Body of pancreas (tissue), 4 donors: ENCODE results near the gene HLA-DPA1. TPM values are rescaled to one million over a fixed set of nuclear protein-coding genes. Genes with fewer than 3 reads are reported as not detected.

Experiments used
- ATAC-seq: fragments of 150-250 bp; one replicate; pipeline ENCODE4 v1.9.1; 2016
- DNase-seq, 4 donors: peaks; one replicate each; pipeline ENCODE4 v3.0.0-alpha.2; 2019
- H3K27ac ChIP-seq, 4 donors: fragments of 200-600 bp; sonication (generic); 1 replicate in 3 of 4; 2 replicates in 1 of 4; pipeline versions ENCODE4 v1.5.1 to v1.6.1; 2016 to 2019; ENCODE audit warnings: mild to moderate bottlenecking in 1 of 4, mixed read lengths in 1 of 4, moderate library complexity in 1 of 4
- H3K27me3 ChIP-seq, 2 donors: fragments of 200-600 bp; sonication (generic); one replicate each; pipeline ENCODE4 v1.6.0; 2016; ENCODE audit warnings: mild to moderate bottlenecking in 1 of 2
- H3K36me3 ChIP-seq, 2 donors: fragments of 200-600 bp; sonication (generic); replicated peaks in 1 of 2; 2 replicates each; pipeline ENCODE4 v1.5.1; 2016; ENCODE audit warnings: low read depth in 2 of 2; ENCODE audit not compliant: insufficient read depth in 1 of 2
- H3K4me1 ChIP-seq: fragments of 200-600 bp; sonication (generic); one replicate; pipeline ENCODE4 v1.6.0; 2016
- H3K4me3 ChIP-seq, 2 donors: fragments of 200-600 bp; sonication (generic); 1 replicate in 1 of 2; 2 replicates in 1 of 2; pipeline ENCODE4 v1.5.1; 2016 to 2019
- H3K9me3 ChIP-seq, 3 donors: fragments of 200-600 bp; sonication (generic); 1 replicate in 2 of 3; 2 replicates in 1 of 3; pipeline ENCODE4 v1.5.1; 2016
- CTCF ChIP-seq, 7 experiments: fragments of 450-650 bp in 4 of 7; fragments of 200-600 bp in 3 of 7; sonication (generic) in 3 of 7; IDR thresholded peaks; one replicate each; pipeline ENCODE4 v1.5.1; 2016 to 2019; ENCODE audit warnings: antibody characterized with exemption in 7 of 7
- POLR2A ChIP-seq, 3 donors: fragments of 450-650 bp; IDR thresholded peaks; one replicate each; pipeline ENCODE4 v1.6.1; 2016; ENCODE audit warnings: antibody characterized with exemption in 3 of 3, mild to moderate bottlenecking in 2 of 3
- WGBS, 2 donors: methylation state at CpG; one replicate each; pipeline ENCODE4 v1.1.5; 2017; 5-methylcytosine and 5-hydroxymethylcytosine counted together
- intact Hi-C: fragments of 100-400 bp; cut with DNase I; formaldehyde crosslinking; loops from one replicate; pipeline ENCODE4 v1.15.1; 2023
- total RNA-seq, 2 donors: library from RNA; depleted of rRNA; stranded (reverse); fragments of >200 nt; gene quantifications; one replicate each; pipeline ENCODE4 v1.1.0, GENCODE V29; 2016

The HLA-DPA1 gene
- total RNA-seq: 10 to 100 TPM; 10.5 to 81.7 TPM

GRCh38 chr6:33073431-33073871 is at the start of gene HLA-DPA1:
Gene HLA-DPA1, minus strand, starts transcription at chr6:33073649.
- H3K4me1 ChIP-seq: no peaks in the 10 kb centered on the region
- peak within 1 kb of the TSS in 2 of 4 donors; percentile 41 to 55 for H3K27ac ChIP-seq
- WGBS, 2 donors: 39 to 41% methylated on average over 7 to 8 of the region's 8 CpGs
- H3K4me3 ChIP-seq: no peak within 1 kb of the TSS
- peak; percentile 51 for ATAC-seq
- intact Hi-C loops: no loop called here
- TF ChIP-seq POLR2A (IDR thresholded peaks at IDR 0.05) (peak in 2 of 3 donors; percentile 50 to 80), CTCF (IDR thresholded peaks at IDR 0.05) (no peak)
- H3K36me3 ChIP-seq: no peaks in the 10 kb centered on the region
- no peaks in the 10 kb centered on the region for H3K27me3 ChIP-seq
- DNase-seq: peak in 2 of 4 donors; percentile 20 to 68
- no peaks in the 10 kb centered on the region for H3K9me3 ChIP-seq

- no peak for ATAC-seq
- TF ChIP-seq CTCF (IDR thresholded peaks at IDR 0.05): no peak
- TF ChIP-seq POLR2A (IDR thresholded peaks at IDR 0.05): no peak
- DNase-seq: no peak
- 64 to 72% methylated on average over 6 of the region's 6 CpGs for WGBS, 2 donors
- H3K9me3 ChIP-seq: no peaks in the 10 kb centered on the region
- H3K4me1 ChIP-seq: no peaks in the 10 kb centered on the region
- no peak overlapping the region for H3K4me3 ChIP-seq
- no peaks in the 10 kb centered on the region for H3K36me3 ChIP-seq
- no peak overlapping the region for H3K27ac ChIP-seq
- H3K27me3 ChIP-seq: no peaks in the 10 kb centered on the region
- intact Hi-C loops: no loop called here
These were observed 49.7 kb upstream of the HLA-DPA1 start for GRCh38 chr6:33123181-33123580.

- no peak for ATAC-seq
These were observed 46.6 kb upstream of the HLA-DPA1 start for GRCh38 chr6:33120001-33120400.

GRCh38 chr6:33118525-33119123 is 45.2 kb upstream of the HLA-DPA1 start:
- ATAC-seq: peak; percentile 47
- H3K27ac ChIP-seq: no peak overlapping the region
- DNase-seq: peak in 1 of 4 donors; percentile 34
- intact Hi-C loops: loop anchor here (10.0 kb wide), 1 partner anchor 126 kb away; no protein-coding TSS in a partner anchor
- 0 to 1% methylated on average over 3 of the region's 3 CpGs for WGBS, 2 donors
- no peak overlapping the region for H3K4me3 ChIP-seq
- TF ChIP-seq POLR2A (IDR thresholded peaks at IDR 0.05) (no peak), CTCF (IDR thresholded peaks at IDR 0.05) (peak; percentile 64 to 91 (median 82))
- H3K27me3 ChIP-seq: peaks cover 0 to 12% of the 10 kb centered on the region in 2 donors
- no peaks in the 10 kb centered on the region for H3K36me3 ChIP-seq
- H3K9me3 ChIP-seq: no peaks in the 10 kb centered on the region
- peaks cover 4% of the 10 kb centered on the region for H3K4me1 ChIP-seq

More at GRCh38 chr6:33120001-33120400, 46.6 kb upstream of the HLA-DPA1 start:
- no peak for DNase-seq
- Histone ChIP-seq H3K9me3 (no peaks in the 10 kb centered on the region), H3K27me3 (peaks cover 0 to 12% of the 10 kb centered on the region in 2 donors), H3K4me3 (no peak overlapping the region), H3K27ac (no peak overlapping the region), H3K36me3 (no peaks in the 10 kb centered on the region), H3K4me1 (peaks cover 4% of the 10 kb centered on the region)
- WGBS, 2 donors: 47 to 55% methylated on average over 3 of the region's 3 CpGs
- intact Hi-C loops: no loop called here
- no peak for TF ChIP-seq CTCF (IDR thresholded peaks at IDR 0.05)
- TF ChIP-seq POLR2A (IDR thresholded peaks at IDR 0.05): no peak
